ENCODE measurements around the gene ASB7.

Gene ASB7

GRCh38 chr15:100686021-100686724, 83.8 kb downstream of the ASB7 start:
- DNase-seq (ENCODE audit: low read depth): no peak
- TF ChIP-seq CTCF (IDR thresholded peaks at IDR 0.05; ENCODE audit: insufficient read depth, low read depth, low read length, missing control alignments): no peak

DNA sequence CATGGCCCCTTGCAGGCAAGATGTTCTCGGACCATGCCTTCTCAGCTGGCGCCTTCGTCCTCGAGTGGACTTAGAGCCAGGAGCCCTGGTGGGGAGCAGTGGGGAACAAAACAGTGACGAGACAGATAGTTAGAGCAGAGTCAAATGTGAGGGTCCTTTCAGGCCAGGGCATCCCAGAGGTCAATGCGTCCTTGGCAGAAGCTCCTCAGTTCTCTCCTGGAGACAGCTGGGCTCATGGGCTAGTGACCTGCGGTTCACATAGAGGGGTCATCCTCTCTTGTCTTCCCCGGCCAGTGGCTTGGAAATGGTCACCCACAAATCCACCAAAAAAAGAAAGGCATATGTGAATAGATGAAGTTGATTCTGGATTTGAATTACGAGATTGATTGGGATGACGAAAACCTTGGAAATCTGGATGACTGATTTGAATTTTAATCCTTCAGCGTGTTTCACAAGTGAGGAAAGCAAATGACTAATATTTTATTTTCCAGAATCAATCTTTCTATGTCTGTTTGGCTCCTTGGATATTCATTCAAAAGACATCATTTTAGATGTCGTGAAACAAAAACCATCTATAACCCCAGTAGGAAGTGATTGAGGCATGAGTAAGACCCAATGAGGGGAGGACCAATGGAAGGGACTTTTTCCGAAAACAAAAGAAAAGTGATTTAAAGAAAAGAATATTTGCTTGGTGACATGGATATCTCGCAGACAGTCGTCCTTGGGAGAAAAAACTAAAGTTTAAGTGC, 84.5 kb downstream of the ASB7 start:
- no peak overlapping the region for H3K4me3 ChIP-seq (ENCODE audit: low read depth, low read length)
- no peak for DNase-seq (ENCODE audit: low read depth)
- no peak for TF ChIP-seq CTCF (IDR thresholded peaks at IDR 0.05; ENCODE audit: insufficient read depth, low read depth, low read length, missing control alignments)

More at GRCh38 chr15:100686021-100686724, 83.8 kb downstream of the ASB7 start:
- no peak overlapping the region for H3K4me3 ChIP-seq (ENCODE audit: low read depth, low read length)

- no peak for DNase-seq (ENCODE audit: low read depth)
- H3K4me3 ChIP-seq (ENCODE audit: low read depth, low read length): no peak overlapping the region
- no peak for TF ChIP-seq CTCF (IDR thresholded peaks at IDR 0.05; ENCODE audit: insufficient read depth, low read depth, low read length, missing control alignments)
These were observed 85.3 kb downstream of the ASB7 start for GRCh38 chr15:100687582-100688141.

- no peak overlapping the region for H3K4me3 ChIP-seq (ENCODE audit: low read depth, low read length)
- DNase-seq (ENCODE audit: low read depth): no peak
- TF ChIP-seq CTCF (IDR thresholded peaks at IDR 0.05; ENCODE audit: insufficient read depth, low read depth, low read length, missing control alignments): no peak
These were observed 86.2 kb downstream of the ASB7 start for GRCh38 chr15:100688549-100689120.

- no peak overlapping the region for H3K4me3 ChIP-seq (ENCODE audit: low read depth, low read length)
- no peak for DNase-seq (ENCODE audit: low read depth)
- no peak for TF ChIP-seq CTCF (IDR thresholded peaks at IDR 0.05; ENCODE audit: insufficient read depth, low read depth, low read length, missing control alignments)
These were observed 86.9 kb downstream of the ASB7 start for GRCh38 chr15:100689131-100689899.

GRCh38 chr15:100690032-100690794, 87.8 kb downstream of the ASB7 start:
- no peak for TF ChIP-seq CTCF (IDR thresholded peaks at IDR 0.05; ENCODE audit: insufficient read depth, low read depth, low read length, missing control alignments)
- DNase-seq (ENCODE audit: low read depth): no peak
- H3K4me3 ChIP-seq (ENCODE audit: low read depth, low read length): no peak overlapping the region

All from GM12865 (cell line).